H1 (cell line): ENCODE results near the gene DCTN2. TPM values are rescaled to one million over a fixed set of nuclear protein-coding genes. Genes with fewer than 3 reads are reported as not detected.

Experiments
- CTCF ChIA-PET: fragments of 300-600 bp; sonication (Branson Sonifier 250); formaldehyde crosslinking; loops from one replicate; lab custom pipeline; 2021; ENCODE audit not compliant: partially characterized antibody; lab: Charles Lee
- POLR2A ChIA-PET: fragments of 300-600 bp; sonication (Branson Sonifier 250); formaldehyde crosslinking; loops from one replicate; lab custom pipeline; 2021; ENCODE audit warnings: inconsistent platforms; ENCODE audit not compliant: partially characterized antibody; lab: Charles Lee
- DNase-seq, 2 experiments: peaks; one replicate each; pipeline versions ENCODE4 v3.0.0 to v3.0.0-alpha.2; 2010 to 2022; ENCODE audit warnings: low spot score in 2 of 2, low read depth in 1 of 2, mixed read lengths in 1 of 2
- FAIRE-seq: peaks from 2 replicates; lab custom pipeline; 2011; peaks lifted over from hg19 to GRCh38; lab: Jason Lieb, UNC
- H2AFZ ChIP-seq: 2 replicates; pipeline ENCODE4 v1.8.1; 2012; ENCODE audit warnings: low read length, inconsistent platforms
- H2AK5ac ChIP-seq: 2 replicates; pipeline ENCODE4 v1.6.1; 2013; ENCODE audit warnings: low read depth, low read length
- H2BK120ac ChIP-seq: replicated peaks from 2 replicates; pipeline ENCODE3; 2013; ENCODE audit warnings: low read depth, low read length, inconsistent platforms
- H2BK12ac ChIP-seq: 2 replicates; pipeline ENCODE4 v1.6.1; 2013; ENCODE audit warnings: low read depth, low read length
- H2BK15ac ChIP-seq: 2 replicates; pipeline ENCODE4 v1.6.1; 2013; ENCODE audit warnings: low read length
- H2BK20ac ChIP-seq: 2 replicates; pipeline ENCODE4 v1.6.1; 2013; ENCODE audit warnings: low read length
- H2BK5ac ChIP-seq: 2 replicates; pipeline ENCODE4 v1.6.1; 2013; ENCODE audit warnings: low read depth, low read length
- H3K14ac ChIP-seq: 2 replicates; pipeline ENCODE4 v1.6.1; 2013; ENCODE audit warnings: inconsistent platforms; ENCODE audit not compliant: insufficient read length
- H3K18ac ChIP-seq: 2 replicates; pipeline ENCODE4 v1.6.1; 2013; ENCODE audit warnings: low read length; ENCODE audit errors: extremely low read depth
- H3K23ac ChIP-seq: 2 replicates; pipeline ENCODE4 v1.6.1; 2013; ENCODE audit warnings: inconsistent platforms; ENCODE audit not compliant: insufficient read length
- H3K23me2 ChIP-seq: 2 replicates; pipeline ENCODE4 v1.6.1; 2013; ENCODE audit warnings: low read depth, low read length
- H3K27ac ChIP-seq: 2 replicates; pipeline ENCODE4 v1.6.1; 2011; ENCODE audit warnings: low read depth, low read length, inconsistent platforms
- H3K27me3 ChIP-seq, 4 experiments: replicated peaks in 1 of 4; 1 replicate in 1 of 4; 2 replicates in 3 of 4; pipeline versions ENCODE4 v1.6.1 to v1.8.1; 2011 to 2013; ENCODE audit warnings: low read length in 3 of 4, mild to moderate bottlenecking in 3 of 4, inconsistent platforms in 2 of 4, mixed read lengths in 2 of 4, moderate library complexity in 1 of 4; ENCODE audit not compliant: control insufficient read depth in 3 of 4, insufficient read depth in 3 of 4; ENCODE audit errors: extremely low read depth in 1 of 4
- H3K36me3 ChIP-seq, 4 experiments: 2 replicates each; pipeline versions ENCODE4 v1.6.1 to v1.8.1; 2011 to 2013; ENCODE audit warnings: mild to moderate bottlenecking in 4 of 4, low read length in 3 of 4, moderate library complexity in 2 of 4, control low read depth in 1 of 4, inconsistent platforms in 1 of 4; ENCODE audit not compliant: insufficient read depth in 4 of 4, control insufficient read depth in 2 of 4
- H3K4ac ChIP-seq: replicated peaks from 2 replicates; pipeline ENCODE3; 2013; ENCODE audit warnings: low read length, low read depth, mixed read lengths, inconsistent platforms; ENCODE audit not compliant: insufficient read length
- H3K4me1 ChIP-seq, 4 experiments: replicated peaks in 1 of 4; 1 replicate in 1 of 4; 2 replicates in 3 of 4; pipeline versions ENCODE4 v1.6.1 to v1.8.1; 2011 to 2013; ENCODE audit warnings: low read length in 3 of 4, inconsistent platforms in 2 of 4, mixed read lengths in 1 of 4; ENCODE audit not compliant: insufficient read depth in 4 of 4, control insufficient read depth in 3 of 4
- H3K4me2 ChIP-seq, 2 experiments: 2 replicates each; pipeline versions ENCODE4 v1.6.1 to v1.8.1; 2011 to 2013; ENCODE audit warnings: low read depth in 2 of 2, low read length in 2 of 2, control low read depth in 1 of 2, inconsistent platforms in 1 of 2, mild to moderate bottlenecking in 1 of 2; ENCODE audit not compliant: insufficient read depth in 1 of 2
- H3K4me3 ChIP-seq, 4 experiments: fragments of 200-600, 300-600 bp in 1 of 4; sonication (generic), shearing (Covaris generic), sonication (Bioruptor Twin) in 1 of 4; 2 replicates each; pipeline versions ENCODE4 v1.5.1 to v1.8.1; 2011 to 2016; ENCODE audit warnings: low read length in 4 of 4, low read depth in 3 of 4, control low read depth in 2 of 4, inconsistent platforms in 2 of 4, mild to moderate bottlenecking in 2 of 4, mixed read lengths in 1 of 4, moderate library complexity in 1 of 4; ENCODE audit not compliant: insufficient read depth in 2 of 4; ENCODE audit errors: extremely low read depth in 1 of 4
- H3K56ac ChIP-seq: replicated peaks from 2 replicates; pipeline ENCODE3; 2013; ENCODE audit warnings: low read depth, mild to moderate bottlenecking, mixed read lengths, low read length, inconsistent platforms; ENCODE audit not compliant: insufficient read length
- H3K79me1 ChIP-seq: 2 replicates; pipeline ENCODE4 v1.6.1; 2013; ENCODE audit warnings: low read depth, low read length, control low read depth
- H3K79me2 ChIP-seq, 2 experiments: 2 replicates each; pipeline versions ENCODE4 v1.6.1 to v1.8.1; 2012 to 2013; ENCODE audit warnings: low read length in 2 of 2, mild to moderate bottlenecking in 2 of 2, inconsistent platforms in 1 of 2; ENCODE audit not compliant: insufficient read depth in 2 of 2, control insufficient read depth in 1 of 2
- H3K9ac ChIP-seq, 4 experiments: replicated peaks in 1 of 4; 1 replicate in 1 of 4; 2 replicates in 3 of 4; pipeline versions ENCODE4 v1.6.1 to v1.8.1; 2011 to 2013; ENCODE audit warnings: low read depth in 3 of 4, low read length in 3 of 4, control low read depth in 2 of 4, mild to moderate bottlenecking in 2 of 4, moderate library complexity in 2 of 4, inconsistent platforms in 1 of 4; ENCODE audit errors: extremely low read depth in 1 of 4
- H3K9me3 ChIP-seq, 2 experiments: 2 replicates each; pipeline versions ENCODE4 v1.6.1 to v1.8.1; 2012 to 2013; ENCODE audit warnings: mild to moderate bottlenecking in 2 of 2, moderate library complexity in 2 of 2, control low read depth in 1 of 2, inconsistent platforms in 1 of 2, low read depth in 1 of 2, low read length in 1 of 2, mixed read lengths in 1 of 2; ENCODE audit not compliant: insufficient read depth in 2 of 2
- H4K20me1 ChIP-seq, 2 experiments: replicated peaks in 1 of 2; 2 replicates each; pipeline versions ENCODE3 to v1.8.1; 2011 to 2013; ENCODE audit warnings: inconsistent platforms in 2 of 2, low read length in 2 of 2, mild to moderate bottlenecking in 1 of 2; ENCODE audit not compliant: insufficient read depth in 2 of 2, control insufficient read depth in 1 of 2
- H4K5ac ChIP-seq: 2 replicates; pipeline ENCODE4 v1.6.1; 2013; ENCODE audit warnings: low read length, low read depth, mixed read lengths, inconsistent platforms; ENCODE audit not compliant: insufficient read length
- H4K8ac ChIP-seq: 2 replicates; pipeline ENCODE4 v1.8.0; 2013; ENCODE audit warnings: mild to moderate bottlenecking, moderate library complexity, low read length, inconsistent platforms; ENCODE audit not compliant: insufficient read depth; ENCODE audit errors: extremely low read depth
- H4K91ac ChIP-seq: replicated peaks from 2 replicates; pipeline ENCODE3; 2013; ENCODE audit warnings: low read length, mixed read lengths, inconsistent platforms; ENCODE audit not compliant: insufficient read length
- CEBPB ChIP-seq: IDR thresholded peaks from 2 replicates; pipeline ENCODE4 v1.6.1; 2012; ENCODE audit warnings: low read depth, low read length
- CTCF ChIP-seq, 3 experiments: IDR thresholded peaks; 1 replicate in 2 of 3; 2 replicates in 1 of 3; pipeline versions ENCODE4 v1.5.1 to v1.6.1; 2011; ENCODE audit warnings: low read length in 3 of 3, mild to moderate bottlenecking in 3 of 3, inconsistent platforms in 2 of 3, low read depth in 1 of 3, moderate library complexity in 1 of 3; ENCODE audit not compliant: insufficient read depth in 1 of 3; ENCODE audit errors: control extremely low read depth in 1 of 3
- HDAC2 ChIP-seq, 2 experiments: fragments of 300-600 bp in 1 of 2; sonication (generic) in 1 of 2; IDR thresholded peaks; 2 replicates each; pipeline ENCODE4 v1.6.1; 2011 to 2012; ENCODE audit warnings: low read depth in 2 of 2, low read length in 2 of 2, mild to moderate bottlenecking in 2 of 2, moderate library complexity in 2 of 2, borderline replicate concordance in 1 of 2, inconsistent platforms in 1 of 2
- RAD21 ChIP-seq, 2 experiments: IDR thresholded peaks in 1 of 2; conservative IDR thresholded peaks in 1 of 2; 2 replicates each; pipeline ENCODE4 v1.6.1; 2011; ENCODE audit warnings: low read depth in 2 of 2, low read length in 2 of 2, improper control_type of control experiment in 1 of 2, inconsistent platforms in 1 of 2, mild to moderate bottlenecking in 1 of 2, moderate library complexity in 1 of 2
- SIN3A ChIP-seq, 2 experiments: IDR thresholded peaks in 1 of 2; conservative IDR thresholded peaks in 1 of 2; 2 replicates each; pipeline ENCODE4 v1.6.1; 2011 to 2012; ENCODE audit warnings: low read length in 2 of 2, improper control_type of control experiment in 1 of 2, low read depth in 1 of 2, mild to moderate bottlenecking in 1 of 2
- SP4 ChIP-seq: IDR thresholded peaks from 2 replicates; pipeline ENCODE4 v1.6.1; 2012; ENCODE audit warnings: low read length, inconsistent platforms
- WGBS, 2 experiments: shearing (Covaris generic) in 1 of 2; methylation state at CpG; one replicate each; pipeline versions ENCODE4 v1.1.6 to v1.1.7; 2013 to 2015; ENCODE audit warnings: low lambda C conversion rate in 2 of 2, mixed read lengths in 2 of 2, inconsistent platforms in 1 of 2, low coverage in 1 of 2, missing lambda C conversion rate in 1 of 2; ENCODE audit not compliant: insufficient replicate concordance in 2 of 2, insufficient coverage in 1 of 2, insufficient read length in 1 of 2; ENCODE audit errors: extremely low coverage in 1 of 2, missing lambda C conversion rate in 1 of 2; 5-methylcytosine and 5-hydroxymethylcytosine counted together
- polyA plus RNA-seq, 7 experiments: library from polyadenylated mRNA; depleted of rRNA in 3 of 7; stranded (reverse) in 5 of 7; unstranded in 2 of 7; fragments of >200 nt in 5 of 7; fragments of 200-250 nt in 2 of 7; gene quantifications; 1 replicate in 5 of 7; 2 replicates in 1 of 7; 4 replicates in 1 of 7; pipeline versions ENCODE4 v1.2.1 to v1.2.3, GENCODE V29; 2011 to 2013; ENCODE audit warnings: missing spikeins in 2 of 7, mixed read lengths in 2 of 7
- total RNA-seq: library from RNA; stranded (reverse); fragmentation: NEBNext Ultra II Directional; extraction: Animal tissue kit (Norgen Biotek cat#: 25700); gene quantifications from 2 replicates; pipeline ENCODE4 v1.2.1, GENCODE V29; 2021

The DCTN2 gene
- total and polyA plus RNA-seq, 2 of the 8 experiments (the other 6 are each of a cell fraction or from before 2014, with no cell fraction given), result 90.3 to 91.9 TPM

DNA sequence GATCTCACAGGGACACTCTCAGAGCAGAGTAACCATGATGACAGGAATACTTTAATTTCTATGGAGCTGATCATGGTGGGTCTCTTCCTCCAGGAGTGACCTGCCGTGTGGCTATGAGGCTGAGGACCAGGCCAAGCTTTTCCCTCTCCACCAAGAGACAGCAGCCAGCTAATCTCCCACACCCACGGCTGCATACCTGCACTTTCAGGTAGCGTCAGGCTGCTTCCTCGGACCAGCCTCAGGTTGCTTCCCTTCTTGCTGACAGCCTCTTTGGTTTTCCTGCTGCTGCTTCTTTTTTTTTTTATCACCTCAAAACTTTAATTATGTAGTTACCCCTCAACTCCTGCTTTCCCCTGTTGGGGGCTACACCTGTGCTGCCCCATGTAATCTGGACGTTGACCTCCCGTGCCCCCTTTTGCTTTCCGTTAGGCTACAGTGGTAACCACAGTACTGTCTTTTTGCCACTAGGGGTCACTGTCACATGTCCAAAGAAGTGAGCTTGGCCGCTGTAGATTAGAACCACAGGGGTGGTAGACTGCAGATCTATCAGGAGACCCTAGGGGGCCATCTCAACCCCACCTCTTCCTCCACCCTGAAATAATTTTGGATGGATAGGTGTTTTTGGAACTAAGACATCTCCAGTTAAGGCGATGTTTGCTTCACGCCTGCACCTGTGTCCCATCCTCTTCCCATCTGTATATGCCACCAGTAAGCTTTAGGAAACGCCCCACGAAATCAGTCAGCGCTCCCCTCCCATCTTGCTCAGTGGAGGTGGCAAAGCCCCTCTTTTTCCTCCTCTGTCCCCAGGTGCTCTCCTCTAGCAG is 36.2 kb upstream of the DCTN2 start:
- H3K4me1 ChIP-seq, result no peaks in the 10 kb centered on the region
- 72% methylated on average over 13 of the region's 13 CpGs; no CpG with 5 or more reads in 1 of the 2 experiments for WGBS, 2 experiments
- no peak overlapping the region for H3K4ac ChIP-seq
- no peak overlapping the region for H2AFZ ChIP-seq
- H2BK120ac ChIP-seq, result no peak overlapping the region
- H2AK5ac ChIP-seq, result no peak overlapping the region
- no peak overlapping the region for H2BK20ac ChIP-seq
- peaks cover 4 to 5% of the 10 kb centered on the region in 2 experiments for H4K20me1 ChIP-seq
- FAIRE-seq (peak; percentile 76), DNase-seq (peak; percentile 25 to 76)
- H3K23me2 ChIP-seq, result no peaks in the 10 kb centered on the region
- no peaks in the 10 kb centered on the region for H3K79me1 ChIP-seq
- no peak overlapping the region for H3K9ac ChIP-seq
- H3K27ac ChIP-seq, result no peak overlapping the region
- peaks cover 8 to 38% (median 16%) of the 10 kb centered on the region in 4 experiments; a peak in 7 of 8 replicates for H3K36me3 ChIP-seq
- H3K27me3 ChIP-seq, result no peaks in the 10 kb centered on the region
- H3K79me2 ChIP-seq, result no peaks in the 10 kb centered on the region
- no peak overlapping the region for H3K23ac ChIP-seq
- ChIA-PET CTCF (interaction anchor here (0.6 to 7.8 kb wide), 44 partner anchors 8 to 536 kb away, joined by 3 to 201 read pairs (median 5); partner anchors contain the start of genes ARHGEF25, B4GALNT1, DTX3 and TSPAN31), POLR2A (interaction anchor here (0.6 to 1.6 kb wide), 13 partner anchors 10 to 331 kb away, joined by 3 to 9 read pairs (median 3); partner anchors contain the start of genes ARHGEF25, B4GALNT1 and TSPAN31)
- no peak overlapping the region for H4K5ac ChIP-seq
- no peak overlapping the region for H3K56ac ChIP-seq
- no peak overlapping the region for H3K4me3 ChIP-seq
- no peak overlapping the region for H4K8ac ChIP-seq
- H2BK5ac ChIP-seq, result no peak overlapping the region
- H2BK15ac ChIP-seq, result no peak overlapping the region
- H3K18ac ChIP-seq, result no peak overlapping the region
- no peaks in the 10 kb centered on the region for H3K9me3 ChIP-seq
- H4K91ac ChIP-seq, result no peak overlapping the region
- no peak overlapping the region for H3K14ac ChIP-seq
- H3K4me2 ChIP-seq, result no peak overlapping the region
- no peak overlapping the region; the same call in 1 of the 2 replicates for H2BK12ac ChIP-seq
- 0 out of 4 replicates have a peak, but pooled peaks have one; percentile 44 to 54 for TF ChIP-seq SIN3A (conservative IDR thresholded peaks at IDR 0.05 in 1 of 2, IDR thresholded peaks at IDR 0.05 in 1 of 2; ENCODE audit: low read depth in 1 of 2, low read length in 2 of 2)
- no peak for TF ChIP-seq HDAC2 (IDR thresholded peaks at IDR 0.05; ENCODE audit: borderline replicate concordance in 1 of 2, low read depth in 2 of 2, low read length in 2 of 2)
- no peak for TF ChIP-seq CEBPB
- TF ChIP-seq SP4, result 0 out of 2 replicates have a peak, but pooled peaks have one; percentile 47
- TF ChIP-seq RAD21 (IDR thresholded peaks at IDR 0.05 in 1 of 2, conservative IDR thresholded peaks at IDR 0.05 in 1 of 2; ENCODE audit: low read depth in 2 of 2, low read length in 2 of 2), result peak; percentile 88 to 94
- peak; percentile 71 to 99 (median 97) for TF ChIP-seq CTCF (IDR thresholded peaks at IDR 0.05; ENCODE audit: control extremely low read depth in 1 of 3, insufficient read depth in 1 of 3, low read depth in 1 of 3, low read length in 3 of 3)
